ENCODE data around the gene UROC1.

The UROC1 gene

GRCh38 chr3:126474498-126475412 is 42.8 kb downstream of the UROC1 start:
- POLR2A ChIA-PET (ENCODE audit: low non-redundant PET) = interaction anchor here (0.8 kb wide), 1 partner anchor 436 kb away, joined by 3 read pairs; no protein-coding TSS in a partner anchor
- H3K27ac ChIP-seq = peak overlapping the region; percentile 93
- no peak for TF ChIP-seq CTCF (conservative IDR thresholded peaks at IDR 0.05; ENCODE audit: low read depth)
- DNase-seq (ENCODE audit: low spot score) = no peak
- CTCF ChIA-PET = interaction anchor here (0.6 to 0.8 kb wide), 3 partner anchors 207 to 1508 kb away, joined by 3 to 4 read pairs (median 4); no protein-coding TSS in a partner anchor

GRCh38 chr3:126473292-126474168 is 44.0 kb downstream of the UROC1 start:
- CTCF ChIA-PET = interaction anchor here (0.6 kb wide), 1 partner anchor 1509 kb away, joined by 4 read pairs; no protein-coding TSS in a partner anchor
- TF ChIP-seq CTCF (conservative IDR thresholded peaks at IDR 0.05; ENCODE audit: low read depth) = no peak
- POLR2A ChIA-PET (ENCODE audit: low non-redundant PET) = interaction anchor here (0.7 kb wide), 1 partner anchor 1197 kb away, joined by 10 read pairs; no protein-coding TSS in a partner anchor
- H3K27ac ChIP-seq = peak overlapping the region; percentile 93
- DNase-seq (ENCODE audit: low spot score) = no peak

GRCh38 chr3:126472277-126473006 is 45.1 kb downstream of the UROC1 start:
- TF ChIP-seq CTCF (conservative IDR thresholded peaks at IDR 0.05; ENCODE audit: low read depth) = peak; percentile 20
- ChIA-PET POLR2A (ENCODE audit: low non-redundant PET) (interaction anchor here (0.5 kb wide), 1 partner anchor 16 kb away, joined by 4 read pairs; no protein-coding TSS in a partner anchor), CTCF (interaction anchor here (0.7 kb wide), 1 partner anchor 338 kb away, joined by 3 read pairs; no protein-coding TSS in a partner anchor)
- H3K27ac ChIP-seq = peak overlapping the region; percentile 93
- DNase-seq (ENCODE audit: low spot score) = peak; percentile 96

GRCh38 chr3:126469479-126469878 is 48.1 kb downstream of the UROC1 start:
- ChIA-PET CTCF (no interaction called here), POLR2A (ENCODE audit: low non-redundant PET) (no interaction called here)
- no peak for TF ChIP-seq CTCF (conservative IDR thresholded peaks at IDR 0.05; ENCODE audit: low read depth)
- DNase-seq (ENCODE audit: low spot score) = no peak
- peak overlapping the region; percentile 10; the same call in 1 of the 2 replicates for H3K27ac ChIP-seq

GRCh38 chr3:126468028-126468891 is 49.3 kb downstream of the UROC1 start:
- POLR2A ChIA-PET (ENCODE audit: low non-redundant PET) = interaction anchor here (0.5 kb wide), 1 partner anchor 352 kb away, joined by 3 read pairs; no protein-coding TSS in a partner anchor
- no peak for TF ChIP-seq CTCF (conservative IDR thresholded peaks at IDR 0.05; ENCODE audit: low read depth)
- CTCF ChIA-PET = no interaction called here
- H3K27ac ChIP-seq = peak overlapping the region; percentile 11; the same call in 1 of the 2 replicates
- no peak for DNase-seq (ENCODE audit: low spot score)
